DMS53 treated with DMSO at 0.1 percent for 48 hours (cell line): ENCODE data around the gene KRTAP10-10.
"Not testable (repeated sequence)": the region's sequence is repeated elsewhere in the genome, so short reads cannot be mapped to it uniquely, and the experiment has no call there.

Experiments used
- DNase-seq: peaks from one replicate; lab custom pipeline; 2025; ENCODE audit not compliant: unreplicated experiment; lab: John Stamatoyannopoulos, UW

Gene KRTAP10-10

GRCh38 chr21:44623575-44623974, 13.6 kb upstream of the KRTAP10-10 start:
- no peak for DNase-seq

GRCh38 chr21:44625756-44626155, 11.4 kb upstream of the KRTAP10-10 start:
- DNase-seq = no peak

GRCh38 chr21:44626262-44626661, 10.9 kb upstream of the KRTAP10-10 start:
- no peak for DNase-seq

- no peak for DNase-seq
Observed at GRCh38 chr21:44626673-44627143, 10.4 kb upstream of the KRTAP10-10 start, which contains the start of gene KRTAP10-9. KRTAP10-9 (plus strand) TSS chr21:44627093; CDS start chr21:44627172, 79 bp downstream.

- DNase-seq = not testable (repeated sequence)
Observed at GRCh38 chr21:44627181-44627822, 9.9 kb upstream of the KRTAP10-10 start.

- DNase-seq = not testable (repeated sequence)
Observed at GRCh38 chr21:44627831-44628233, 9.3 kb upstream of the KRTAP10-10 start.

- no peak for DNase-seq
Observed at GRCh38 chr21:44628707-44629391, 8.3 kb upstream of the KRTAP10-10 start.

GRCh38 chr21:44630440-44630839, 6.7 kb upstream of the KRTAP10-10 start:
- no peak for DNase-seq

- DNase-seq = no peak
Observed at GRCh38 chr21:44632067-44632466, 5.1 kb upstream of the KRTAP10-10 start.

- DNase-seq = no peak
Observed at GRCh38 chr21:44636209-44637017, 743 bp upstream of the KRTAP10-10 start.

GRCh38 chr21:44637851-44638348, 744 bp downstream of the KRTAP10-10 start:
- DNase-seq = not testable (repeated sequence)

GRCh38 chr21:44638506-44639330, 1.6 kb downstream of the KRTAP10-10 start:
- DNase-seq = not testable (repeated sequence)

GRCh38 chr21:44639331-44639655, 2.1 kb downstream of the KRTAP10-10 start:
- no peak for DNase-seq

- no peak for DNase-seq
Observed at GRCh38 chr21:44640761-44641160, 3.6 kb downstream of the KRTAP10-10 start.

GRCh38 chr21:44643741-44644310, 6.7 kb downstream of the KRTAP10-10 start:
- no peak for DNase-seq

- no peak for DNase-seq
Observed at GRCh38 chr21:44644878-44645277, 7.7 kb downstream of the KRTAP10-10 start.

GRCh38 chr21:44646366-44647221, 9.4 kb downstream of the KRTAP10-10 start, which contains the start of gene KRTAP10-11:
KRTAP10-11 (plus strand) TSS chr21:44646414; CDS start chr21:44646459, 45 bp downstream.
- DNase-seq = not testable (repeated sequence)

- no peak for DNase-seq
Observed at GRCh38 chr21:44647222-44647552, 10.0 kb downstream of the KRTAP10-10 start.

- DNase-seq = no peak
Observed at GRCh38 chr21:44648557-44649311, 11.6 kb downstream of the KRTAP10-10 start.
